Measurements from ENCODE around the gene FN3KRP. TPM values are rescaled to one million over a fixed set of nuclear protein-coding genes. Genes with fewer than 3 reads are reported as not detected.

FN3KRP gene
- total and polyA plus RNA-seq, 2 of the 13 experiments (the other 11 are each of a cell fraction or from before 2014, with no cell fraction given), result 22.4 to 28.2 TPM

GRCh38 chr17:82703935-82704865 lies 12.3 kb upstream of the FN3KRP start (continued):
- TF ChIP-seq HNF1A (IDR thresholded peaks at IDR 0.05; ENCODE audit: low read depth), result no peak
- peak; percentile 29; the same call in 1 of the 2 replicates for TF ChIP-seq HNF1A (CRISPR knock-in tag; IDR thresholded peaks at IDR 0.05; ENCODE audit: borderline replicate concordance)
- peak; percentile 59; the same call in 1 of the 2 replicates for TF ChIP-seq PHF21A (CRISPR knock-in tag; IDR thresholded peaks at IDR 0.05)
- TF ChIP-seq ZBTB40 (IDR thresholded peaks at IDR 0.05), result no peak
- peak; percentile 69; the same call in 1 of the 2 replicates for TF ChIP-seq ZBTB40 (CRISPR knock-in tag; IDR thresholded peaks at IDR 0.05)
- TF ChIP-seq ZNF660 (CRISPR knock-in tag; IDR thresholded peaks at IDR 0.05; ENCODE audit: borderline replicate concordance, low read depth), result no peak
